ENCODE data around the gene SSTR3.

Gene SSTR3

GRCh38 chr22:37213941-37214730 is 1.9 kb upstream of the SSTR3 start:
- TF ChIP-seq, protein P1, sequence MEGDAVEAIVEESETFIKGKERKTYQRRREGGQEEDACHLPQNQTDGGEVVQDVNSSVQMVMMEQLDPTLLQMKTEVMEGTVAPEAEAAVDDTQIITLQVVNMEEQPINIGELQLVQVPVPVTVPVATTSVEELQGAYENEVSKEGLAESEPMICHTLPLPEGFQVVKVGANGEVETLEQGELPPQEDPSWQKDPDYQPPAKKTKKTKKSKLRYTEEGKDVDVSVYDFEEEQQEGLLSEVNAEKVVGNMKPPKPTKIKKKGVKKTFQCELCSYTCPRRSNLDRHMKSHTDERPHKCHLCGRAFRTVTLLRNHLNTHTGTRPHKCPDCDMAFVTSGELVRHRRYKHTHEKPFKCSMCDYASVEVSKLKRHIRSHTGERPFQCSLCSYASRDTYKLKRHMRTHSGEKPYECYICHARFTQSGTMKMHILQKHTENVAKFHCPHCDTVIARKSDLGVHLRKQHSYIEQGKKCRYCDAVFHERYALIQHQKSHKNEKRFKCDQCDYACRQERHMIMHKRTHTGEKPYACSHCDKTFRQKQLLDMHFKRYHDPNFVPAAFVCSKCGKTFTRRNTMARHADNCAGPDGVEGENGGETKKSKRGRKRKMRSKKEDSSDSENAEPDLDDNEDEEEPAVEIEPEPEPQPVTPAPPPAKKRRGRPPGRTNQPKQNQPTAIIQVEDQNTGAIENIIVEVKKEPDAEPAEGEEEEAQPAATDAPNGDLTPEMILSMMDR (IDR thresholded peaks at IDR 0.05; ENCODE audit: low read depth, low read length), result no peak

GRCh38 chr22:37213218-37213855 is 1.1 kb upstream of the SSTR3 start:
- no peak overlapping the region for H3K4me3 ChIP-seq (ENCODE audit: low read depth, low read length)
- no peaks in the 10 kb centered on the region for H3K9me3 ChIP-seq
- TF ChIP-seq, protein P1 (IDR thresholded peaks at IDR 0.05; ENCODE audit: low read depth, low read length), result no peak
- no peak for DNase-seq
- no peaks in the 10 kb centered on the region for H3K36me3 ChIP-seq
- no peaks in the 10 kb centered on the region for H3K27me3 ChIP-seq
- no peaks in the 10 kb centered on the region; the same call in none of the 2 replicates for H3K4me1 ChIP-seq

More at GRCh38 chr22:37213941-37214730, 1.9 kb upstream of the SSTR3 start:
- Histone ChIP-seq H3K4me3 (ENCODE audit: low read depth, low read length) (no peak overlapping the region), H3K36me3 (no peaks in the 10 kb centered on the region), H3K27me3 (no peaks in the 10 kb centered on the region), H3K4me1 (no peaks in the 10 kb centered on the region; the same call in none of the 2 replicates), H3K9me3 (no peaks in the 10 kb centered on the region)
- no peak for DNase-seq

- no peaks in the 10 kb centered on the region; the same call in none of the 2 replicates for H3K4me1 ChIP-seq
- H3K27me3 ChIP-seq, result no peaks in the 10 kb centered on the region
- H3K4me3 ChIP-seq (ENCODE audit: low read depth, low read length), result no peak overlapping the region
- H3K36me3 ChIP-seq, result no peaks in the 10 kb centered on the region
- no peak for DNase-seq
- TF ChIP-seq, protein P1 (IDR thresholded peaks at IDR 0.05; ENCODE audit: low read depth, low read length), result no peak
- no peaks in the 10 kb centered on the region for H3K9me3 ChIP-seq
Measured at GRCh38 chr22:37211866-37212173, 457 bp downstream of the SSTR3 start.

DNA sequence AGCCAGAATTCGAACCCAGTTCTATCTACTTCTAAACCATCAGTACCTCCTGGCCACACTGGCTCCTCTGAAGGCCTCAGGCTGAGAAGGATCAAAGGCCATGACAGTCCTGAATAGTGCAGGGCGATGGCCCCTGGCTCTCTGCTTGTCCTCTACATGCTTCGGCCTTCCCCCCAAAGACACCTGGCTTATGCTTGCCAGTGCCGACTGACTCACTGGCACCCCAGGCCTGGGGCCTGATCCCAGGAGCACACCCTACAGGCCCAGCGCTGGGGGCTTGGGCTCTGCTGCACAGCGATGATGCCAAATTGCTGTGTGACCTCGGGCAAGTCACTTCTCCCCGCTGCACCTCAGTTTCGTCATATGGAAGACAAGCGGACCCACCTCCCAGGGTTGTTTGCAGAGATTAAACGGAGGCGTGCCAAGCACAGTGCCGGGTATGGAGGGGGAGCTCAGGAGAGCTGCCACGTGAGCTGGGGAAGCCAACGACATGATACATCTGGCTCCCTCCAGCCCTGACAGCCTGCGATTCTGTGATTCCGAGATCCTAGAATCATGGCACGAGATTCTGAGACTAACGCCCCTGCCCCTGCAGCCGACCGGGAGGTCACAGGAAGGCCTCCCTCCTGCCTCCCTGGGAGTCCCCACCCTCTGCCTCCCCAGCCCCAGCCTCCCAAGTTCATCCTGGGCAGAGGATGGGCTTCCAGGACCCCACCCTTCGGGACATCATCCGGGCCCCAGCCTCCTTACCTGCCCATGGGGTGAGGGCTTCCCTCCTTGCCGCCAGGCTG is 1.0 kb downstream of the SSTR3 start:
- no peak overlapping the region for H3K4me3 ChIP-seq (ENCODE audit: low read depth, low read length)
- no peaks in the 10 kb centered on the region for H3K36me3 ChIP-seq
- DNase-seq, result no peak
- no peaks in the 10 kb centered on the region for H3K27me3 ChIP-seq
- TF ChIP-seq, protein P1 (IDR thresholded peaks at IDR 0.05; ENCODE audit: low read depth, low read length), result no peak
- no peaks in the 10 kb centered on the region for H3K9me3 ChIP-seq
- H3K4me1 ChIP-seq, result no peaks in the 10 kb centered on the region; the same call in none of the 2 replicates

DNA sequence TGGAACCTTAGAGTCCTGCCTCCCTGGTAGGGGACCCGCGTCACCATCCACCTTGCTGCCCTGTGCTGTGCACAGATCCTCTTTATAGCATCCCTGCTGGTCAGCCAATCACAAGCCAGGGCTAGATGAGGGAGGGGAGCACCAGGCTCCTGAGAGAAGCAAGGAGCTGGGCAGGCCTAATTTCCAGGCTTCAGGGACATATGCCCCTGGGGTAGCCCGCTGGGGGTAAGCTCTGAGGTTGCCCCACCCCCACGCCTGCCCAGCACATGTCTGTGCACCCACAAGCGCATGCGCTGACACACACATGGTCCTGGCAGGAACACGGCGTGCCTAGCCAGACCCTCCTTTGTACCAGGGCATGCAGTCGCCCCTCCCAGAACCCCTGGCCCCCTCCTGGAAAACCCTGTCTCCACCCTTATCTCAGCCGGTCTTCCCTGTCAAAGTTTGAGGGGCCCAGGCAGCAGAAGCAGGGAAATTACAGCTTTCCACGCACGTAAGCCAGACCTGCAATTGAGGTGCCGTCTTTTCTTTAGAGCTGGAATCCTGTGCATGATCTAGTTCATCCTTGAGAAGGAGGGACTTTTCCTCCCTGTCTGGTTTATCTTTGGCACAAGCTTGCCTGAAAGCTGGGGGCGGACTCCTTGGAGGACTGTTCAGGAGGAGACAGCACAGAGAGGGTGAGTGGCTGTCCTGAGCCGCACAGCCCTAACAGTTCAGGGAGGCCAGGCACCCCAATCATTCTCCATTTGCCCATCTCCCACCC is 2.1 kb downstream of the SSTR3 start:
- DNase-seq, result no peak
- Histone ChIP-seq H3K4me3 (ENCODE audit: low read depth, low read length) (no peak overlapping the region), H3K27me3 (no peaks in the 10 kb centered on the region), H3K36me3 (no peaks in the 10 kb centered on the region), H3K9me3 (no peaks in the 10 kb centered on the region), H3K4me1 (no peaks in the 10 kb centered on the region; the same call in none of the 2 replicates)
- TF ChIP-seq, protein P1 (IDR thresholded peaks at IDR 0.05; ENCODE audit: low read depth, low read length), result no peak
